Naive thymus-derived CD8-positive, alpha-beta T cell (primary cell): ENCODE data around the gene SLC10A1. TPM values are rescaled to one million over a fixed set of nuclear protein-coding genes. Genes with fewer than 3 reads are reported as not detected.

Source experiments
- ATAC-seq, 2 donors: fragments of 150-1000 bp; cut with Tn5 transposase in 1 of 2; sonication (Bioruptor Pico), chemical (Tn5 transposase) in 1 of 2; 1 replicate in 1 of 2; 2 replicates in 1 of 2; pipeline ENCODE4 v1.10.0; 2021; ENCODE audit warnings: mild to moderate bottlenecking in 2 of 2, moderate library complexity in 2 of 2
- POLR2A ChIA-PET: fragments of 350-600 bp; sonication (Branson Sonifier 250); formaldehyde crosslinking; loops from one replicate; lab custom pipeline; 2021; ENCODE audit warnings: antibody characterized with exemption; lab: Charles Lee
- DNase-seq, 10 donors: peaks; one replicate each; pipeline versions ENCODE4 v3.0.0 to v3.0.0-alpha.2; 2020 to 2022
- H3K27ac Mint-ChIP-seq, 10 donors: one replicate each; pipeline ENCODE4 v1.8.0; 2020 to 2022; ENCODE audit warnings: mild to moderate bottlenecking in 10 of 10, mixed read lengths in 10 of 10, moderate library complexity in 4 of 10, inconsistent platforms in 1 of 10
- H3K27me3 Mint-ChIP-seq, 5 donors: one replicate each; pipeline ENCODE4 v1.8.0; 2021 to 2022; ENCODE audit warnings: mixed read lengths in 5 of 5
- H3K36me3 Mint-ChIP-seq, 3 donors: one replicate each; pipeline ENCODE4 v1.8.0; 2020 to 2022; ENCODE audit warnings: mixed read lengths in 3 of 3, mild to moderate bottlenecking in 2 of 3, inconsistent platforms in 1 of 3
- H3K4me1 Mint-ChIP-seq, 4 donors: one replicate each; pipeline ENCODE4 v1.8.0; 2021 to 2022; ENCODE audit warnings: mixed read lengths in 4 of 4
- H3K4me3 Mint-ChIP-seq, 10 donors: one replicate each; pipeline ENCODE4 v1.8.0; 2020 to 2022; ENCODE audit warnings: mild to moderate bottlenecking in 10 of 10, mixed read lengths in 10 of 10, moderate library complexity in 6 of 10, inconsistent platforms in 1 of 10
- H3K9me3 Mint-ChIP-seq, 9 donors: one replicate each; pipeline ENCODE4 v1.8.0; 2020 to 2022; ENCODE audit warnings: mixed read lengths in 9 of 9, mild to moderate bottlenecking in 3 of 9, inconsistent platforms in 1 of 9, moderate library complexity in 1 of 9
- polyA plus RNA-seq, 3 donors: library from polyadenylated mRNA; unstranded; fragments of 300-500 nt; fragmentation: Illumina TruSeq; gene quantifications; one replicate each; pipeline ENCODE4 v1.2.3, GENCODE V29; 2021
- total RNA-seq, 8 experiments: library from RNA in 2 of 8; stranded (reverse) in 2 of 8; gene quantifications; one replicate each; pipeline ENCODE4 v1.2.3 and lab custom pipeline; 2021 to 2026

SLC10A1 gene
- total and polyA plus RNA-seq, 5 experiments from 2014 or later = 0.20 TPM; not detected in 4

- no peak for ATAC-seq
- Mint-ChIP-seq H3K36me3 (peaks cover 0 to 94% (median 47%) of the 10 kb centered on the region in 3 donors), H3K4me1 (peaks cover 34 to 83% (median 82%) of the 10 kb centered on the region in 4 donors), H3K27me3 (no peaks in the 10 kb centered on the region), H3K4me3 (peak overlapping the region in 3 of 10 donors; percentile 15 to 56 (median 50)), H3K27ac (peak overlapping the region in 4 of 10 donors; percentile 48 to 88 (median 63)), H3K9me3 (no peaks in the 10 kb centered on the region)
- POLR2A ChIA-PET = interaction anchor here (1.2 kb wide), 1 partner anchor 8 kb away, joined by 3 read pairs; the partner anchor contains the start of gene SRSF5
- no peak for DNase-seq
Measured at GRCh38 chr14:69775012-69775411, 22.0 kb downstream of the SLC10A1 start.

GRCh38 chr14:69773571-69774276, 23.3 kb downstream of the SLC10A1 start:
- peak; percentile 20 to 24 for ATAC-seq
- Mint-ChIP-seq H3K4me1 (peaks cover 37 to 91% (median 85%) of the 10 kb centered on the region in 4 donors), H3K27ac (peak overlapping the region in 8 of 10 donors; percentile 0 to 88 (median 42)), H3K4me3 (peak overlapping the region in 3 of 10 donors; percentile 3 to 45 (median 16)), H3K27me3 (no peaks in the 10 kb centered on the region), H3K36me3 (peaks cover 9 to 95% (median 58%) of the 10 kb centered on the region in 3 donors), H3K9me3 (no peaks in the 10 kb centered on the region)
- POLR2A ChIA-PET = no interaction called here
- no peak for DNase-seq

GRCh38 chr14:69772082-69773017, 24.7 kb downstream of the SLC10A1 start:
- Mint-ChIP-seq H3K27me3 (peaks cover 0 to 3% (median 0%) of the 10 kb centered on the region in 5 donors), H3K36me3 (peaks cover 23 to 95% (median 68%) of the 10 kb centered on the region in 3 donors), H3K9me3 (no peaks in the 10 kb centered on the region), H3K27ac (peak overlapping the region; percentile 31 to 88 (median 56)), H3K4me3 (peak overlapping the region in 8 of 10 donors; percentile 6 to 55 (median 27)), H3K4me1 (peaks cover 49 to 95% (median 87%) of the 10 kb centered on the region in 4 donors)
- no peak for DNase-seq
- POLR2A ChIA-PET = interaction anchor here (1.2 kb wide), 1 partner anchor 10 kb away, joined by 5 read pairs; no protein-coding TSS in a partner anchor
- peak; percentile 1 to 9 for ATAC-seq

- no peak for DNase-seq
- Mint-ChIP-seq H3K27ac (peak overlapping the region in 6 of 10 donors; percentile 13 to 88 (median 48)), H3K36me3 (peaks cover 26 to 89% (median 66%) of the 10 kb centered on the region in 3 donors), H3K27me3 (peaks cover 0 to 6% (median 0%) of the 10 kb centered on the region in 5 donors), H3K4me1 (peaks cover 41 to 92% (median 84%) of the 10 kb centered on the region in 4 donors), H3K4me3 (peak overlapping the region in 6 of 10 donors; percentile 44 to 99 (median 63)), H3K9me3 (no peaks in the 10 kb centered on the region)
- POLR2A ChIA-PET = no interaction called here
- no peak for ATAC-seq
Measured at GRCh38 chr14:69771136-69771535, 25.9 kb downstream of the SLC10A1 start.

GRCh38 chr14:69770559-69770958, 26.5 kb downstream of the SLC10A1 start:
- DNase-seq (no peak), ATAC-seq (no peak)
- H3K27me3 Mint-ChIP-seq = peaks cover 0 to 6% (median 0%) of the 10 kb centered on the region in 5 donors
- peaks cover 0 to 4% (median 0%) of the 10 kb centered on the region in 9 donors for H3K9me3 Mint-ChIP-seq
- H3K36me3 Mint-ChIP-seq = peaks cover 26 to 83% (median 64%) of the 10 kb centered on the region in 3 donors
- H3K4me3 Mint-ChIP-seq = peak overlapping the region in 9 of 10 donors; percentile 46 to 99 (median 60)
- POLR2A ChIA-PET = no interaction called here
- peak overlapping the region in 9 of 10 donors; percentile 40 to 88 (median 58) for H3K27ac Mint-ChIP-seq
- peaks cover 40 to 92% (median 84%) of the 10 kb centered on the region in 4 donors for H3K4me1 Mint-ChIP-seq

- peak in 1 of 10 donors; percentile 10 for DNase-seq
- Mint-ChIP-seq H3K4me3 (peak overlapping the region; percentile 33 to 99 (median 62)), H3K27ac (peak overlapping the region in 8 of 10 donors; percentile 27 to 100 (median 86)), H3K36me3 (peaks cover 26 to 74% (median 58%) of the 10 kb centered on the region in 3 donors), H3K27me3 (peaks cover 0 to 6% (median 0%) of the 10 kb centered on the region in 5 donors), H3K9me3 (peaks cover 0 to 4% (median 0%) of the 10 kb centered on the region in 9 donors), H3K4me1 (peaks cover 37 to 83% (median 77%) of the 10 kb centered on the region in 4 donors)
- no peak for ATAC-seq
- POLR2A ChIA-PET = interaction anchor here (0.9 kb wide), 1 partner anchor 14 kb away, joined by 3 read pairs; no protein-coding TSS in a partner anchor
Measured at GRCh38 chr14:69769623-69770022, 27.4 kb downstream of the SLC10A1 start.

GRCh38 chr14:69768873-69769272, 28.2 kb downstream of the SLC10A1 start:
- Mint-ChIP-seq H3K4me1 (peaks cover 39 to 80% (median 75%) of the 10 kb centered on the region in 4 donors), H3K27me3 (peaks cover 0 to 6% (median 0%) of the 10 kb centered on the region in 5 donors), H3K36me3 (peaks cover 26 to 66% (median 53%) of the 10 kb centered on the region in 3 donors), H3K27ac (peak overlapping the region; percentile 100), H3K4me3 (peak overlapping the region; percentile 93 to 100 (median 99)), H3K9me3 (peaks cover 0 to 8% (median 0%) of the 10 kb centered on the region in 9 donors)
- no peak for DNase-seq
- ATAC-seq = no peak
- POLR2A ChIA-PET = interaction anchor here (0.9 to 3.9 kb wide), 5 partner anchors 9 to 23 kb away, joined by 3 to 50 read pairs (median 24); no protein-coding TSS in a partner anchor

GRCh38 chr14:69767369-69767999, 29.6 kb downstream of the SLC10A1 start:
- peaks cover 26 to 53% (median 45%) of the 10 kb centered on the region in 3 donors for H3K36me3 Mint-ChIP-seq
- POLR2A ChIA-PET = interaction anchor here (0.6 to 3.9 kb wide), 22 partner anchors 10 to 615 kb away, joined by 3 to 50 read pairs (median 5); partner anchors contain the start of genes DCAF5, ERH, EXD2 and SLC39A9
- H3K4me3 Mint-ChIP-seq = peak overlapping the region; percentile 93 to 100 (median 99)
- ATAC-seq (peak; percentile 68), DNase-seq (peak; percentile 80 to 93 (median 89))
- H3K4me1 Mint-ChIP-seq = peaks cover 39 to 78% (median 70%) of the 10 kb centered on the region in 4 donors
- H3K9me3 Mint-ChIP-seq = peaks cover 0 to 11% (median 0%) of the 10 kb centered on the region in 9 donors
- H3K27ac Mint-ChIP-seq = peak overlapping the region; percentile 100
- H3K27me3 Mint-ChIP-seq = peaks cover 0 to 6% (median 0%) of the 10 kb centered on the region in 5 donors

GRCh38 chr14:69766984-69767368, 30.1 kb downstream of the SLC10A1 start, which contains the start of gene SRSF5:
TSS of gene SRSF5 (plus strand) at chr14:69767142. CDS start at chr14:69768157, 1,015 bp downstream.
- H3K9me3 Mint-ChIP-seq = peaks cover 0 to 11% (median 0%) of the 10 kb centered on the region in 9 donors
- H3K4me1 Mint-ChIP-seq = peaks cover 39 to 78% (median 70%) of the 10 kb centered on the region in 4 donors
- POLR2A ChIA-PET = interaction anchor here (0.6 to 3.9 kb wide), 26 partner anchors 8 to 616 kb away, joined by 3 to 50 read pairs (median 5); partner anchors contain the start of genes DCAF5, ERH, EXD2 and SLC39A9
- H3K27me3 Mint-ChIP-seq = peaks cover 0 to 6% (median 0%) of the 10 kb centered on the region in 5 donors
- peak within 1 kb of the TSS; percentile 100 for H3K27ac Mint-ChIP-seq
- DNase-seq = peak in 9 of 10 donors; percentile 88 to 97 (median 94)
- ATAC-seq = peak; percentile 74 to 82
- peak within 1 kb of the TSS; percentile 93 to 100 (median 99) for H3K4me3 Mint-ChIP-seq
- H3K36me3 Mint-ChIP-seq = peaks cover 26 to 48% (median 40%) of the 10 kb centered on the region in 3 donors

- ATAC-seq = no peak
- H3K36me3 Mint-ChIP-seq = peaks cover 19 to 21% (median 20%) of the 10 kb centered on the region in 3 donors
- peaks cover 0 to 11% (median 0%) of the 10 kb centered on the region in 9 donors for H3K9me3 Mint-ChIP-seq
- H3K4me1 Mint-ChIP-seq = peaks cover 26 to 52% (median 49%) of the 10 kb centered on the region in 4 donors
- H3K27me3 Mint-ChIP-seq = peaks cover 0 to 6% (median 0%) of the 10 kb centered on the region in 5 donors
- POLR2A ChIA-PET = no interaction called here
- peak overlapping the region in 3 of 10 donors; percentile 4 to 26 (median 9) for H3K4me3 Mint-ChIP-seq
- DNase-seq = no peak
- peak overlapping the region in 6 of 10 donors; percentile 52 to 82 (median 64) for H3K27ac Mint-ChIP-seq
Measured at GRCh38 chr14:69763761-69764510, 33.1 kb downstream of the SLC10A1 start.
